H1 (cell line): ENCODE measurements around the gene ZBTB14. TPM values are rescaled to one million over a fixed set of nuclear protein-coding genes. Genes with fewer than 3 reads are reported as not detected.

Experiments
- CTCF ChIA-PET: fragments of 300-600 bp; sonication (Branson Sonifier 250); formaldehyde crosslinking; loops from one replicate; lab custom pipeline; 2021; ENCODE audit not compliant: partially characterized antibody; lab: Charles Lee
- POLR2A ChIA-PET: fragments of 300-600 bp; sonication (Branson Sonifier 250); formaldehyde crosslinking; loops from one replicate; lab custom pipeline; 2021; ENCODE audit warnings: inconsistent platforms; ENCODE audit not compliant: partially characterized antibody; lab: Charles Lee
- DNase-seq, 2 experiments: peaks; one replicate each; pipeline versions ENCODE4 v3.0.0 to v3.0.0-alpha.2; 2010 to 2022; ENCODE audit warnings: low spot score in 2 of 2, low read depth in 1 of 2, mixed read lengths in 1 of 2
- FAIRE-seq: peaks from 2 replicates; lab custom pipeline; 2011; peaks lifted over from hg19 to GRCh38; lab: Jason Lieb, UNC
- H2AFZ ChIP-seq: 2 replicates; pipeline ENCODE4 v1.8.1; 2012; ENCODE audit warnings: low read length, inconsistent platforms
- H2AK5ac ChIP-seq: 2 replicates; pipeline ENCODE4 v1.6.1; 2013; ENCODE audit warnings: low read depth, low read length
- H2BK120ac ChIP-seq: replicated peaks from 2 replicates; pipeline ENCODE3; 2013; ENCODE audit warnings: low read depth, low read length, inconsistent platforms
- H2BK12ac ChIP-seq: 2 replicates; pipeline ENCODE4 v1.6.1; 2013; ENCODE audit warnings: low read depth, low read length
- H2BK15ac ChIP-seq: 2 replicates; pipeline ENCODE4 v1.6.1; 2013; ENCODE audit warnings: low read length
- H2BK20ac ChIP-seq: 2 replicates; pipeline ENCODE4 v1.6.1; 2013; ENCODE audit warnings: low read length
- H2BK5ac ChIP-seq: 2 replicates; pipeline ENCODE4 v1.6.1; 2013; ENCODE audit warnings: low read depth, low read length
- H3K14ac ChIP-seq: 2 replicates; pipeline ENCODE4 v1.6.1; 2013; ENCODE audit warnings: inconsistent platforms; ENCODE audit not compliant: insufficient read length
- H3K18ac ChIP-seq: 2 replicates; pipeline ENCODE4 v1.6.1; 2013; ENCODE audit warnings: low read length; ENCODE audit errors: extremely low read depth
- H3K23ac ChIP-seq: 2 replicates; pipeline ENCODE4 v1.6.1; 2013; ENCODE audit warnings: inconsistent platforms; ENCODE audit not compliant: insufficient read length
- H3K23me2 ChIP-seq: 2 replicates; pipeline ENCODE4 v1.6.1; 2013; ENCODE audit warnings: low read depth, low read length
- H3K27ac ChIP-seq: 2 replicates; pipeline ENCODE4 v1.6.1; 2011; ENCODE audit warnings: low read depth, low read length, inconsistent platforms
- H3K27me3 ChIP-seq, 4 experiments: replicated peaks in 1 of 4; 1 replicate in 1 of 4; 2 replicates in 3 of 4; pipeline versions ENCODE4 v1.6.1 to v1.8.1; 2011 to 2013; ENCODE audit warnings: low read length in 3 of 4, mild to moderate bottlenecking in 3 of 4, inconsistent platforms in 2 of 4, mixed read lengths in 2 of 4, moderate library complexity in 1 of 4; ENCODE audit not compliant: control insufficient read depth in 3 of 4, insufficient read depth in 3 of 4; ENCODE audit errors: extremely low read depth in 1 of 4
- H3K36me3 ChIP-seq, 4 experiments: 2 replicates each; pipeline versions ENCODE4 v1.6.1 to v1.8.1; 2011 to 2013; ENCODE audit warnings: mild to moderate bottlenecking in 4 of 4, low read length in 3 of 4, moderate library complexity in 2 of 4, control low read depth in 1 of 4, inconsistent platforms in 1 of 4; ENCODE audit not compliant: insufficient read depth in 4 of 4, control insufficient read depth in 2 of 4
- H3K4ac ChIP-seq: replicated peaks from 2 replicates; pipeline ENCODE3; 2013; ENCODE audit warnings: low read length, low read depth, mixed read lengths, inconsistent platforms; ENCODE audit not compliant: insufficient read length
- H3K4me1 ChIP-seq, 4 experiments: replicated peaks in 1 of 4; 1 replicate in 1 of 4; 2 replicates in 3 of 4; pipeline versions ENCODE4 v1.6.1 to v1.8.1; 2011 to 2013; ENCODE audit warnings: low read length in 3 of 4, inconsistent platforms in 2 of 4, mixed read lengths in 1 of 4; ENCODE audit not compliant: insufficient read depth in 4 of 4, control insufficient read depth in 3 of 4
- H3K4me2 ChIP-seq, 2 experiments: 2 replicates each; pipeline versions ENCODE4 v1.6.1 to v1.8.1; 2011 to 2013; ENCODE audit warnings: low read depth in 2 of 2, low read length in 2 of 2, control low read depth in 1 of 2, inconsistent platforms in 1 of 2, mild to moderate bottlenecking in 1 of 2; ENCODE audit not compliant: insufficient read depth in 1 of 2
- H3K4me3 ChIP-seq, 4 experiments: fragments of 200-600, 300-600 bp in 1 of 4; sonication (generic), shearing (Covaris generic), sonication (Bioruptor Twin) in 1 of 4; 2 replicates each; pipeline versions ENCODE4 v1.5.1 to v1.8.1; 2011 to 2016; ENCODE audit warnings: low read length in 4 of 4, low read depth in 3 of 4, control low read depth in 2 of 4, inconsistent platforms in 2 of 4, mild to moderate bottlenecking in 2 of 4, mixed read lengths in 1 of 4, moderate library complexity in 1 of 4; ENCODE audit not compliant: insufficient read depth in 2 of 4; ENCODE audit errors: extremely low read depth in 1 of 4
- H3K56ac ChIP-seq: replicated peaks from 2 replicates; pipeline ENCODE3; 2013; ENCODE audit warnings: low read depth, mild to moderate bottlenecking, mixed read lengths, low read length, inconsistent platforms; ENCODE audit not compliant: insufficient read length
- H3K79me1 ChIP-seq: 2 replicates; pipeline ENCODE4 v1.6.1; 2013; ENCODE audit warnings: low read depth, low read length, control low read depth
- H3K79me2 ChIP-seq, 2 experiments: 2 replicates each; pipeline versions ENCODE4 v1.6.1 to v1.8.1; 2012 to 2013; ENCODE audit warnings: low read length in 2 of 2, mild to moderate bottlenecking in 2 of 2, inconsistent platforms in 1 of 2; ENCODE audit not compliant: insufficient read depth in 2 of 2, control insufficient read depth in 1 of 2
- H3K9ac ChIP-seq, 4 experiments: replicated peaks in 1 of 4; 1 replicate in 1 of 4; 2 replicates in 3 of 4; pipeline versions ENCODE4 v1.6.1 to v1.8.1; 2011 to 2013; ENCODE audit warnings: low read depth in 3 of 4, low read length in 3 of 4, control low read depth in 2 of 4, mild to moderate bottlenecking in 2 of 4, moderate library complexity in 2 of 4, inconsistent platforms in 1 of 4; ENCODE audit errors: extremely low read depth in 1 of 4
- H3K9me3 ChIP-seq, 2 experiments: 2 replicates each; pipeline versions ENCODE4 v1.6.1 to v1.8.1; 2012 to 2013; ENCODE audit warnings: mild to moderate bottlenecking in 2 of 2, moderate library complexity in 2 of 2, control low read depth in 1 of 2, inconsistent platforms in 1 of 2, low read depth in 1 of 2, low read length in 1 of 2, mixed read lengths in 1 of 2; ENCODE audit not compliant: insufficient read depth in 2 of 2
- H4K20me1 ChIP-seq, 2 experiments: replicated peaks in 1 of 2; 2 replicates each; pipeline versions ENCODE3 to v1.8.1; 2011 to 2013; ENCODE audit warnings: inconsistent platforms in 2 of 2, low read length in 2 of 2, mild to moderate bottlenecking in 1 of 2; ENCODE audit not compliant: insufficient read depth in 2 of 2, control insufficient read depth in 1 of 2
- H4K5ac ChIP-seq: 2 replicates; pipeline ENCODE4 v1.6.1; 2013; ENCODE audit warnings: low read length, low read depth, mixed read lengths, inconsistent platforms; ENCODE audit not compliant: insufficient read length
- H4K8ac ChIP-seq: 2 replicates; pipeline ENCODE4 v1.8.0; 2013; ENCODE audit warnings: mild to moderate bottlenecking, moderate library complexity, low read length, inconsistent platforms; ENCODE audit not compliant: insufficient read depth; ENCODE audit errors: extremely low read depth
- H4K91ac ChIP-seq: replicated peaks from 2 replicates; pipeline ENCODE3; 2013; ENCODE audit warnings: low read length, mixed read lengths, inconsistent platforms; ENCODE audit not compliant: insufficient read length
- BRCA1 ChIP-seq: IDR thresholded peaks from 2 replicates; pipeline ENCODE4 v1.6.1; 2012; ENCODE audit warnings: low read depth, low read length, improper control_type of control experiment
- CBX8 ChIP-seq: fragments of 300-800, 300-1000 bp; sonication (generic); IDR thresholded peaks from 2 replicates; pipeline ENCODE4 v1.7.1; 2016; ENCODE audit warnings: low read depth, low read length, borderline replicate concordance
- CHD2 ChIP-seq: IDR thresholded peaks from 2 replicates; pipeline ENCODE4 v1.6.1; 2012; ENCODE audit warnings: low read length, improper control_type of control experiment
- EGR1 ChIP-seq: IDR thresholded peaks from 2 replicates; pipeline ENCODE4 v1.6.1; 2011; ENCODE audit warnings: low read depth, low read length, borderline replicate concordance
- EZH2 ChIP-seq: fragments of 200-600 bp; sonication (generic); IDR thresholded peaks from 2 replicates; pipeline ENCODE4 v1.7.1; 2012; ENCODE audit warnings: low read depth, mild to moderate bottlenecking, moderate library complexity, low read length, inconsistent platforms; ENCODE audit not compliant: severe bottlenecking
- JUND ChIP-seq: IDR thresholded peaks from 2 replicates; pipeline ENCODE4 v1.6.1; 2011; ENCODE audit warnings: mild to moderate bottlenecking, improper control_type of control experiment, low read length
- KDM1A ChIP-seq: fragments of 200-600, 300-600 bp; sonication (generic); IDR thresholded peaks from 2 replicates; pipeline ENCODE4 v1.7.1; 2016; ENCODE audit warnings: mild to moderate bottlenecking, low read length, borderline replicate concordance
- KDM5A ChIP-seq: fragments of 200-600 bp; IDR thresholded peaks from 2 replicates; pipeline ENCODE4 v1.7.1; 2012; ENCODE audit warnings: mild to moderate bottlenecking, low read length, inconsistent platforms, mixed read lengths
- SP2 ChIP-seq: IDR thresholded peaks from 2 replicates; pipeline ENCODE4 v1.6.1; 2012; ENCODE audit warnings: mild to moderate bottlenecking, low read length, inconsistent platforms
- TCF12 ChIP-seq: IDR thresholded peaks from 2 replicates; pipeline ENCODE4 v1.6.1; 2011; ENCODE audit warnings: low read depth, mild to moderate bottlenecking, low read length
- polyA plus RNA-seq, 7 experiments: library from polyadenylated mRNA; depleted of rRNA in 3 of 7; stranded (reverse) in 5 of 7; unstranded in 2 of 7; fragments of >200 nt in 5 of 7; fragments of 200-250 nt in 2 of 7; gene quantifications; 1 replicate in 5 of 7; 2 replicates in 1 of 7; 4 replicates in 1 of 7; pipeline versions ENCODE4 v1.2.1 to v1.2.3, GENCODE V29; 2011 to 2013; ENCODE audit warnings: missing spikeins in 2 of 7, mixed read lengths in 2 of 7
- total RNA-seq: library from RNA; stranded (reverse); fragmentation: NEBNext Ultra II Directional; extraction: Animal tissue kit (Norgen Biotek cat#: 25700); gene quantifications from 2 replicates; pipeline ENCODE4 v1.2.1, GENCODE V29; 2021

The ZBTB14 gene
- total and polyA plus RNA-seq, 2 of the 8 experiments (the other 6 are each of a cell fraction or from before 2014, with no cell fraction given), result 5.2 to 18.3 TPM

- no peak for FAIRE-seq
- Histone ChIP-seq H3K4me3 (no peak overlapping the region), H3K4ac (no peak overlapping the region), H4K8ac (no peak overlapping the region), H3K23ac (no peak overlapping the region), H4K5ac (no peak overlapping the region)
- TF ChIP-seq EGR1 (no peak), CBX8 (no peak), KDM1A (no peak), TCF12 (no peak), EZH2 (no peak), BRCA1 (no peak), SP2 (no peak), CHD2 (no peak), JUND (no peak), KDM5A (no peak)
- TF ChIP-seq, all 59 proteins: peak for 0
- Histone ChIP-seq H3K18ac (no peak overlapping the region), H4K91ac (no peak overlapping the region), H3K23me2 (no peaks in the 10 kb centered on the region), H2AFZ (no peak overlapping the region), H3K79me2 (no peaks in the 10 kb centered on the region), H3K4me2 (no peak overlapping the region), H3K56ac (no peak overlapping the region), H3K27me3 (no peaks in the 10 kb centered on the region), H2AK5ac (no peak overlapping the region), H4K20me1 (no peaks in the 10 kb centered on the region), H2BK15ac (no peak overlapping the region), H3K36me3 (peaks cover 2 to 13% (median 10%) of the 10 kb centered on the region in 4 experiments; a peak in 6 of 8 replicates), H2BK12ac (no peak overlapping the region), H3K14ac (no peak overlapping the region), H2BK120ac (no peak overlapping the region), H3K4me1 (peaks cover 0 to 6% (median 3%) of the 10 kb centered on the region in 4 experiments; a peak in 3 of 7 replicates), H3K9me3 (no peaks in the 10 kb centered on the region), H2BK20ac (no peak overlapping the region), H3K9ac (no peak overlapping the region), H2BK5ac (no peak overlapping the region), H3K79me1 (no peaks in the 10 kb centered on the region), H3K27ac (no peak overlapping the region)
- CTCF ChIA-PET, result no interaction called here
- DNase-seq, result no peak
- POLR2A ChIA-PET, result interaction anchor here (0.9 to 2.7 kb wide), 2 partner anchors 10 kb away, joined by 3 to 11 read pairs; partner anchors contain the start of gene ZBTB14
Measured at GRCh38 chr18:5286525-5286924, 9.0 kb downstream of the ZBTB14 start.
